OCI-LY7 (cell line): ENCODE data around the gene DDX42. TPM values are rescaled to one million over a fixed set of nuclear protein-coding genes. Genes with fewer than 3 reads are reported as not detected.

Experiments
- BruUV-seq: library from RNA; stranded (reverse); fragments of 400-500 nt; replicated peaks from 2 replicates; lab custom pipeline; 2021; lab: Mats Ljungman, UMichigan
- CTCF ChIA-PET: fragments of 300-600 bp; sonication (Branson Sonifier 250); formaldehyde crosslinking; loops from one replicate; lab custom pipeline; 2022; ENCODE audit warnings: antibody characterized with exemption; ENCODE audit not compliant: unreplicated experiment; lab: Charles Lee
- POLR2A ChIA-PET: fragments of 300-600 bp; sonication (Branson Sonifier 250); formaldehyde crosslinking; loops from one replicate; lab custom pipeline; 2022; ENCODE audit warnings: antibody characterized with exemption; lab: Charles Lee
- DNase-seq: peaks from one replicate; pipeline ENCODE4 v3.0.0-alpha.2; 2015; ENCODE audit warnings: low spot score
- H2AFZ ChIP-seq: fragments of 200-600 bp; sonication (generic), shearing (Covaris generic); 2 replicates; pipeline ENCODE4 v1.6.1; 2014; ENCODE audit warnings: mild to moderate bottlenecking, antibody characterized with exemption, low read length, moderate library complexity
- H3K27ac ChIP-seq: fragments of 200-600 bp; sonication (generic); 2 replicates; pipeline ENCODE4 v1.5.1; 2014; ENCODE audit warnings: mixed run types, low read depth, mild to moderate bottlenecking, moderate library complexity, low read length, inconsistent platforms; ENCODE audit not compliant: poor library complexity, severe bottlenecking
- H3K36me3 ChIP-seq: fragments of 200-600 bp; sonication (generic); 2 replicates; pipeline ENCODE4 v1.6.1; 2014; ENCODE audit warnings: mild to moderate bottlenecking, antibody characterized with exemption, low read length, moderate library complexity, mixed read lengths; ENCODE audit not compliant: insufficient read depth
- H3K4me1 ChIP-seq: fragments of 200-600 bp; sonication (generic); 2 replicates; pipeline ENCODE4 v1.5.1; 2014; ENCODE audit warnings: mild to moderate bottlenecking, low read length; ENCODE audit not compliant: insufficient read depth, poor library complexity, severe bottlenecking
- H3K4me2 ChIP-seq: fragments of 200-600 bp; sonication (generic); 2 replicates; pipeline ENCODE4 v1.6.1; 2014; ENCODE audit warnings: mild to moderate bottlenecking, low read length
- H3K4me3 ChIP-seq: fragments of 200-600 bp; sonication (generic); 2 replicates; pipeline ENCODE4 v1.5.1; 2014; ENCODE audit warnings: mild to moderate bottlenecking, low read depth, low read length; ENCODE audit not compliant: poor library complexity, severe bottlenecking
- H3K79me2 ChIP-seq: fragments of 200-600 bp; sonication (generic); 2 replicates; pipeline ENCODE4 v1.6.1; 2016; ENCODE audit warnings: low read depth, mild to moderate bottlenecking, low read length, moderate library complexity, mixed read lengths; ENCODE audit not compliant: insufficient read depth
- H3K9me2 ChIP-seq: fragments of 200-600 bp; sonication (generic); 2 replicates; pipeline ENCODE4 v1.6.1; 2016; ENCODE audit warnings: mild to moderate bottlenecking, low read length, mixed read lengths; ENCODE audit not compliant: insufficient read depth
- H3K9me3 ChIP-seq: fragments of 200-600 bp; sonication (generic); 2 replicates; pipeline ENCODE4 v1.6.1; 2014; ENCODE audit warnings: mild to moderate bottlenecking, mixed run types, low read length, mixed read lengths
- H4K20me1 ChIP-seq: fragments of 200-600 bp; sonication (generic); 2 replicates; pipeline ENCODE4 v1.6.1; 2014; ENCODE audit warnings: mild to moderate bottlenecking, antibody characterized with exemption, low read length, moderate library complexity, mixed read lengths; ENCODE audit not compliant: insufficient read depth
- CTCF ChIP-seq: fragments of 200-600 bp; sonication (generic); conservative IDR thresholded peaks from 2 replicates; pipeline ENCODE4 v1.5.1; 2014; ENCODE audit warnings: mild to moderate bottlenecking, antibody characterized with exemption, low read length, moderate library complexity, mixed read lengths
- EZH2phosphoT487 ChIP-seq: fragments of 200-600 bp; sonication (generic); IDR thresholded peaks from 2 replicates; pipeline ENCODE4 v1.6.1; 2018; ENCODE audit warnings: low read depth, borderline replicate concordance, mild to moderate bottlenecking, mixed run types, antibody characterized with exemption, low read length, moderate library complexity, mixed read lengths
- intact Hi-C: fragments of 100-400 bp; cut with micrococcal nuclease; formaldehyde crosslinking; loops from one replicate; pipeline ENCODE4 v1.10.0; 2022; ENCODE audit not compliant: unreplicated experiment
- total RNA-seq, 2 experiments: library from RNA; depleted of rRNA in 1 of 2; stranded (reverse); fragments of >200 nt in 1 of 2; shearing (Covaris generic) in 1 of 2; gene quantifications; 2 replicates each; pipeline ENCODE4 v1.2.3, GENCODE V29; 2014 to 2022

DDX42 gene
- total RNA-seq, 2 experiments from 2014 or later, result 85.1 to 145 TPM

GRCh38 chr17:63850401-63850800 lies 76.4 kb downstream of the DDX42 start:
- Histone ChIP-seq H3K36me3 (no peaks in the 10 kb centered on the region), H3K4me2 (no peak overlapping the region), H3K9me2 (no peaks in the 10 kb centered on the region), H4K20me1 (no peaks in the 10 kb centered on the region), H3K9me3 (no peaks in the 10 kb centered on the region; the same call in 1 of the 2 replicates), H3K4me1 (peaks cover 6% of the 10 kb centered on the region), H3K27ac (no peak overlapping the region), H3K79me2 (no peaks in the 10 kb centered on the region), H2AFZ (no peak overlapping the region), H3K4me3 (no peak overlapping the region)
- intact Hi-C loops, result no loop called here
- CTCF ChIA-PET, result no interaction called here
- no peak for TF ChIP-seq CTCF
- no peak for TF ChIP-seq EZH2phosphoT487
- DNase-seq, result no peak
- POLR2A ChIA-PET, result interaction anchor here (0.9 kb wide), 1 partner anchor 26 kb away, joined by 4 read pairs; no protein-coding TSS in a partner anchor
- no TSS peak for BruUV-seq

- Histone ChIP-seq H4K20me1 (no peaks in the 10 kb centered on the region), H3K4me2 (no peak overlapping the region), H3K9me2 (no peaks in the 10 kb centered on the region), H3K4me3 (no peak overlapping the region), H3K36me3 (no peaks in the 10 kb centered on the region), H2AFZ (no peak overlapping the region), H3K27ac (no peak overlapping the region), H3K4me1 (peaks cover 6% of the 10 kb centered on the region), H3K79me2 (no peaks in the 10 kb centered on the region), H3K9me3 (no peaks in the 10 kb centered on the region; the same call in 1 of the 2 replicates)
- POLR2A ChIA-PET, result no interaction called here
- no peak for TF ChIP-seq EZH2phosphoT487
- TF ChIP-seq CTCF, result no peak
- intact Hi-C loops, result no loop called here
- DNase-seq, result no peak
- BruUV-seq, result no TSS peak
- CTCF ChIA-PET, result no interaction called here
These were observed 79.3 kb downstream of the DDX42 start for GRCh38 chr17:63853260-63853659.

GRCh38 chr17:63854709-63855108 lies 80.7 kb downstream of the DDX42 start:
- Histone ChIP-seq H3K4me3 (no peak overlapping the region), H3K9me3 (no peaks in the 10 kb centered on the region), H3K27ac (no peak overlapping the region), H4K20me1 (no peaks in the 10 kb centered on the region), H2AFZ (no peak overlapping the region), H3K36me3 (no peaks in the 10 kb centered on the region), H3K4me1 (no peaks in the 10 kb centered on the region), H3K4me2 (no peak overlapping the region), H3K79me2 (no peaks in the 10 kb centered on the region), H3K9me2 (no peaks in the 10 kb centered on the region)
- DNase-seq, result no peak
- BruUV-seq, result no TSS peak
- intact Hi-C loops, result no loop called here
- POLR2A ChIA-PET, result interaction anchor here (0.9 kb wide), 1 partner anchor 11 kb away, joined by 4 read pairs; no protein-coding TSS in a partner anchor
- CTCF ChIA-PET, result no interaction called here
- no peak for TF ChIP-seq EZH2phosphoT487
- TF ChIP-seq CTCF, result no peak
